Gastroesophageal sphincter (tissue), 3 donors: ENCODE measurements around the gene CYTH1.

Experiments
- EP300 ChIP-seq: sonication (generic); formaldehyde crosslinking; IDR thresholded peaks from one replicate; pipeline ENCODE4 v1.6.1; 2017; ENCODE audit warnings: antibody characterized with exemption, mild to moderate bottlenecking
- TF ChIP-seq, protein P1 (sequence below), 4 experiments: fragments of 200-600 bp in 2 of 4; fragments of 450-650 bp in 2 of 4; sonication (generic) in 1 of 4; IDR thresholded peaks; one replicate each; pipeline ENCODE4 v1.5.1; 2017 to 2019; ENCODE audit warnings: antibody characterized with exemption in 4 of 4, mild to moderate bottlenecking in 2 of 4, moderate library complexity in 2 of 4

DNA sequence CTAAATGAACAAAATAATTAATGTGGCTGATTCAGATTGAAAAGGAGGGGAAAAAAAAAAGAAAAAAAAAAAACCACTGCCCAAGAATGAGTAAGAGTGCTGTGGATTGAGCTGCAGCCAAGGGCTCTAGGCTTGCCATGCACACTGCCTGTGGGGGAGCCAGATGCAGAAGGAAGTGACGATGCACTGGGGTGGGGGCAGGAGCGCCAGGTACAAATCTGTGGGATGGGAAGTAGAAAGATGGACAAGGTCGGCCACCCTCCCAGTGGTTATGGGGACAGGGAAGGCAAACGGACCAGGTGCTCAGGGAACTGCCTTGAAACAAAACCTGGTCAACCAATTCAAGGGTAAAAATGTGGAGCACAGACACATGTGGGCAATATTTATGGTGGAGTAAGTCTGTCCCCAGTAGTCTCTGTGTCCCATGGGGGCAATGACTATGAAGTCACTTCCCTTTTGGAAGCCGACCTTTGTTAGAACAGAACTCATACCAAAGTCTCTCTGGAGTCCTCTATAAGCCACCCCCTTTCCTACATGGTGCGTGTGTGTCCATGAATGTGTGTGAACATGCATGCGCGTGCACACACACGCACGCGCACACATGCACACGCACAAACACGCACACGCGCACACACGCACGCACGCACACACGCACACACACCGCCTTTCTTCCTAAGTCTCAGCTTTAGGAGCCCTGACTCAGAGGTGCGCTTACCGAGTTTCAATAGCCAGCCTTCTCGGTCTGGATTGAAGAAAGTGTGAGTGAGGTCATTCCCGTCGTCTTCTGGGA lies 84.3 kb downstream of the CYTH1 start:
- TF ChIP-seq, protein P1, sequence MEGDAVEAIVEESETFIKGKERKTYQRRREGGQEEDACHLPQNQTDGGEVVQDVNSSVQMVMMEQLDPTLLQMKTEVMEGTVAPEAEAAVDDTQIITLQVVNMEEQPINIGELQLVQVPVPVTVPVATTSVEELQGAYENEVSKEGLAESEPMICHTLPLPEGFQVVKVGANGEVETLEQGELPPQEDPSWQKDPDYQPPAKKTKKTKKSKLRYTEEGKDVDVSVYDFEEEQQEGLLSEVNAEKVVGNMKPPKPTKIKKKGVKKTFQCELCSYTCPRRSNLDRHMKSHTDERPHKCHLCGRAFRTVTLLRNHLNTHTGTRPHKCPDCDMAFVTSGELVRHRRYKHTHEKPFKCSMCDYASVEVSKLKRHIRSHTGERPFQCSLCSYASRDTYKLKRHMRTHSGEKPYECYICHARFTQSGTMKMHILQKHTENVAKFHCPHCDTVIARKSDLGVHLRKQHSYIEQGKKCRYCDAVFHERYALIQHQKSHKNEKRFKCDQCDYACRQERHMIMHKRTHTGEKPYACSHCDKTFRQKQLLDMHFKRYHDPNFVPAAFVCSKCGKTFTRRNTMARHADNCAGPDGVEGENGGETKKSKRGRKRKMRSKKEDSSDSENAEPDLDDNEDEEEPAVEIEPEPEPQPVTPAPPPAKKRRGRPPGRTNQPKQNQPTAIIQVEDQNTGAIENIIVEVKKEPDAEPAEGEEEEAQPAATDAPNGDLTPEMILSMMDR (IDR thresholded peaks at IDR 0.05) = no peak
- no peak for TF ChIP-seq EP300
